Ureter (tissue), 1 donor: ENCODE measurements around the gene C1orf159. TPM values are rescaled to one million over a fixed set of nuclear protein-coding genes. Genes with fewer than 3 reads are reported as not detected.
A peak's percentile ranks its signal among the peaks of the same experiment; 100 is the strongest.
"Not testable (repeated sequence)": the region's sequence is repeated elsewhere in the genome, so short reads cannot be mapped to it uniquely, and the experiment has no call there.

Experiments
- DNase-seq: peaks from one replicate; pipeline ENCODE4 v3.0.0-alpha.2; 2020; ENCODE audit warnings: low spot score
- total RNA-seq: library from RNA; stranded (reverse); gene quantifications from one replicate; pipeline ENCODE4 v1.2.4, GENCODE V29; 2023
- donor health status: DM: yes; HTN: yes; CAD: no.

The C1orf159 gene
- total RNA-seq, 1 donor from 2014 or later, result 29.8 TPM

- no peak for DNase-seq
Observed at GRCh38 chr1:1067284-1067859, 48.5 kb downstream of the C1orf159 start.

GRCh38 chr1:1066403-1067283, 49.2 kb downstream of the C1orf159 start:
- DNase-seq, result no peak

- not testable (repeated sequence) for DNase-seq
Observed at GRCh38 chr1:1065940-1066304, 50.0 kb downstream of the C1orf159 start.

GRCh38 chr1:1065265-1065939, 50.5 kb downstream of the C1orf159 start:
- no peak for DNase-seq

DNA sequence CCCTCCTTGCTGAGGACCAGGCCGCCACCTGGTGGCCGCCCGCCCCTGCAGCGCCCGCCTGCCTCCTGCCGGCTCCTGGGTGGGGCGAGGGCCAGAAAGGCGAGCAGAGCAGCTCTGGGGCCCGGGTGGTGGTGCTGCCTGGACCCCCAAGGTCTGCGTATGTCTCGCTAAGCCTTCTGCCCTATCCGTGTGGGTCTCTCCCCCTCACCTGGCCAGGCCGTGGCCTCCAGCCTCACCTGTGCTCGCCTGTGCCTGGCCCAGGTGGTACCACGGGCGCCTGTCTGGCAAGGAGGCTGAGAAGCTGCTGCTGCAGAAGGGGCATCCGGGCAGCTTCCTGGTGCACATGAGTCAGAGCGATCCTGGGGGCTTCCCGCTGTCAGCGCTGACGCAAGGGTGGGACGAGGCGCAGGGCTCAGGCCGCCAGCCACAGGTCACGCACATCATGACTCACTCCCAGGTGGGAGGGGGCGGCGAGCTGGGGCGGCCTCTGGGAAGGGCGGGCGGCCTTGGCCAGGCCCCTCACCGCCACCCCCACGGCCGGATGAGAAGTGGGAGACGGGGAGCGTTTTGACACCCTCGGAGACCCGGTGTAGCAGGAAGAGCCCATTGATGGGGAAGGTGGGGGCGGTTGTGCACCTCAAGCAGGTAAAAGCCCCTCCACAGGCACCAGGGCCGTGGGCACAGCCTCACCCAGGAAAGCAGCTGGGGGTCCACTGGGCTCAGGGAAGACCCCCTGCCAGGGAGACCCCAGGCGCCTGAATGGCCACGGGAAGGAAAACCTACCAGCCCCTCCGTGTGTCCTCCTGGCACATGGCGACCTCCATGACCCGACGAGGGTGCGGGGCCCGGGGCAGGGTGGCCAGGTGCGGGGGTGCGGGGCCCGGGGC, 51.7 kb downstream of the C1orf159 start:
- DNase-seq, result peak; percentile 72

GRCh38 chr1:1063261-1063944, 52.5 kb downstream of the C1orf159 start:
- no peak for DNase-seq

DNA sequence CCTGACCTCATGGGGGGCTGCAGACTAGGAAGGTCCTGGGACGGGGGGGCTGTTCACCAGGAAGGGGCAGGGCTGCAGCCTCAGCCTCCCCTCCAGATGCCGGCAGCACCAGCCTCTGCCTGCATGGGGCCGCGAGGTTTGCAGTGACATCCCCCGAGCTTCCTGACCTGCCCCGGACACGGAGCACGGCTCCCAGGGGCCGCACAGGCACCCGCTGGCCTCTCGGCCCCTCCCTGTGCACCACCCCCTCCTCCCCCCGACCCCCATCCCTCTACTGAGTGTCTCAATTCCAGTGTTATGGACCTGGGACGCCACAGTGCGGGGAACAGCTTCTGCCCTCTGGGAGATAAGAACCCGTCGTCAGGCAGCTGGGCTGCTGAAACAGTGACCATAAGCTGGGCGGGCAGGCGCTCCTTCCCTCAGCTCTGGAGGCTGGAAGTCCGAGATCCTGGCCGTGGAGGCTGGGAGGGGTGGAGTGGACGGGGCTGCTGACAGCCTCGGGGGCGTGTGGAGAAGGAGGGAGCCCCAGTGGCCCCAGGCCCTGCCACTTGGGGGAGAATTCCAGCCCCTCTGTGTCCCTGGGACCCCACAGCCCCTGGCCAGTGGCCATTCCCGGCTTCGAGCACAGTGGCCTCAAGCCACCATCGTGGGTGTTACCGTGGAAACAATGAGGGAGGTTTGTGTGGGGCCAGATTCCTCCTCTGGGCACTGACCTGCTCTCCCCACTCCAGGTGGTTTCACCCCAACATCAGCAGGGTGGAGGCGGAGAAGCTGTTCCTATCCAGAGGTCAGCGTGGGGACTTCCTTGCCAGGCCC, 53.3 kb downstream of the C1orf159 start:
- DNase-seq, result no peak

- no peak for DNase-seq
Observed at GRCh38 chr1:1061682-1062345, 54.1 kb downstream of the C1orf159 start.

DNA sequence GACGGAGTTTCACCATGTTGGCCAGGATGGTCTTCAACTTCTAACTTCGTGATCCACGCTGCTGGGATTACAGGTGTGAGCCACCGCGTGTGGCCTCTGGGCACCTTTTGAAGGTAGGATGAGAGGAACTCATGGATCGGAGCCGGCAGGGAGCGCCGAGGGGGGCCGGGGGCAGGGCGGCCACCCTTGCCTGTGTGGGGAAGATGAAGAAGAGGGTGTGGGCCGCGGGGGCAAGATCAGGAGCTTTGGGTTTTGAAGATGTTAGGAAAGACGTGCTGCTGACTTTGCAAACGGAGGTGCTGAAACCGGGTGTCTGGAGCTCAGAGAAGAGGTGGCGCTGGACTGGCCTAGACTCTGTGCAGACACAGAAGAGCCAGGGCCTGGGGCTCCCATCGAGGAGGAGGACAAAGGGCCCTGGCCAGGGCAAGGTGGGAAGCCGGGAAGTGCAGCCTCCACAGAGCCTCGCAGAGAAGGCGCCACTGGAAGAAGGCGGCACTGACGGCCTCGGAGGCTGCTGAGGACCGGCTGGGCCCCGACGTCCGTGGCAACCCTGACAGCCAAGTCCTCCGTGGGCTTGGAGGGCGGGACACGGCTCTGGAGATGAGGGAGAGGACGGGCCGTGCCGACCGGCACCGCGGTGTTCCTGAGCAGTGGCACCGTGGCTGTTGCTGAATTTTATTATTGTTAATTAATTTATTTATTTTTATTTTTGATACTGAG, 55.4 kb downstream of the C1orf159 start:
- DNase-seq, result no peak

DNA sequence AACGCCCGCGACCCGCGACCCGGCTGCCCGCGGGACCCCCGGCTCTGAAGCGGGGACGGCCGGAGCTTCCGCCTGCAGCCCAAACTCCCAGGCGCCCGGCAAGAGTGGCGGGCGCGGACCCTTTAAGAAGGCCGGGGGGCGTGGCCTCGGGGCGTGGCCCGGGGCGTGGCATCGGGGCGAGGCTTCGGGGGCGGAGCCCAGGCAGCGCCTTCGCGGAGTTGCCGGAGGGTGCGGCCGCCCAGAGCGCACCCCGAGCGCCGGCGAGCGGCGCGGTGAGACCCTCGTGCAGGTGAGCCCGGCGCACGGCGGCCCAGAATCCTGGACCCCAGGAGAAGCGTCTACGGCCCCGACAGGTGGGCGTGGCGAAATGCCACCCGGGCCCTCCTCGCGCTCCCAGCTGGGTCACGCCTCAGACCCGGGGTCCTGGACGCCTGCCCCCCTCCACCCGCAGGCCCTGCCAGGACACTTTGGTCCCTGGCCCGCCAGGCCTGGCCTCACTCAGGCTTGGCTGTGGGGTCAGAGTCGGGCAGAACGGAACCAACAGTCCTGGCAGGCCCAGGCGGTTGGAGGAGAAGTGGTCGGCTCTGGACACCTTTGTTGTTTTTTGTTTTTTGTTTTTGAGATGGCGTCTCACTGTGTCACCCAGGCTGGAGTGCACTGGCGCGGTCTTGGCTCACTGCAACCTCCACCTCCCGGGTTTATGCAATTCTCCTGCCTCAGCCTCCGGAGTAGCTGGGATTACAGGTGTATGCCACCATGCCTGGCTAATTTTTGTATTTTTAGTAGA, 56.2 kb downstream of the C1orf159 start:
- peak; percentile 90 for DNase-seq

DNA sequence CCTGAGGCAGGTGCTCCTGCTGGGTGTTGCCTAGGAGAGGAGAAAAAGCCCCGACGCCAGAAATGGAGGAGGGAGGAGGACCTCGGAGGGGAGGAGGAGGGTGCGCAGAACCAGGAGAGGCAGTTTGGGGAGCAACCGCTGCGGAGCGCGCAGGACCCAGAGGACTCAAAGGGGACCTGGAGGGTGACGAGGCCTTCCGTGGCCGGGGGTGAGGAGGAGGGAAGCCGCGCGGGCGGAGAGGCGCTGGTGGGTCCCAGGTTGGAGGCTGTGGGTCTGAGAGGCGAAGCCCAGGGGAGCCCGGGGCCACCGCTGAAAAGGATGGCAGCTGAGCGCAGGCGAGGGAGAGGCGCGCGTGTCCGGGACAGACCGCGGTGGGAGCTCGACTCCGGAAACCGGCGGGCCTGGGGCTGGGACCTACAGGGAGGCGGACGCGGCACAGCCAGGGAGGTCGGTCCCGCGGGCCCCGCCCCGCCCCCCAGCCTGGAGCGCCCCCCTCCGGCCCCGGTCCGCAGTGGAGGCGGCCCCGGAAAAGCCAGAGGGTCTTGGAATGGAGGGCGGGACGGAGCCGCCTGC, 56.9 kb downstream of the C1orf159 start:
- DNase-seq, result no peak

GRCh38 chr1:1058088-1058905, 57.6 kb downstream of the C1orf159 start:
- no peak for DNase-seq

DNA sequence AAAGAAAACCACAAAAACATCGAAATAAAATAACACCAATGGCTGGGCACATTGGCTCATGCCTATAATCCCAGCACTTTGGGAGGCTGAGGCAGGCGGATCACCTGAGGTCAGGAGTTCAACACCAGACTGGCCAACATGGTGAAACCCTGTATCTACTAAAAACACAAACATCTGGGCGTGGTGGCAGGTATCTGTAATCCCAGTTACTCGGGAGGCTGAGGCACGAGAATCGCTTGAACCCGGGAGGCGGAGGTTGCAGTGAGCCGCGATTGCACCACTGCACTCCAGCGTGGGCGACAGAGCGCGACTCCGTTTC, 58.2 kb downstream of the C1orf159 start:
- DNase-seq, result not testable (repeated sequence)

DNA sequence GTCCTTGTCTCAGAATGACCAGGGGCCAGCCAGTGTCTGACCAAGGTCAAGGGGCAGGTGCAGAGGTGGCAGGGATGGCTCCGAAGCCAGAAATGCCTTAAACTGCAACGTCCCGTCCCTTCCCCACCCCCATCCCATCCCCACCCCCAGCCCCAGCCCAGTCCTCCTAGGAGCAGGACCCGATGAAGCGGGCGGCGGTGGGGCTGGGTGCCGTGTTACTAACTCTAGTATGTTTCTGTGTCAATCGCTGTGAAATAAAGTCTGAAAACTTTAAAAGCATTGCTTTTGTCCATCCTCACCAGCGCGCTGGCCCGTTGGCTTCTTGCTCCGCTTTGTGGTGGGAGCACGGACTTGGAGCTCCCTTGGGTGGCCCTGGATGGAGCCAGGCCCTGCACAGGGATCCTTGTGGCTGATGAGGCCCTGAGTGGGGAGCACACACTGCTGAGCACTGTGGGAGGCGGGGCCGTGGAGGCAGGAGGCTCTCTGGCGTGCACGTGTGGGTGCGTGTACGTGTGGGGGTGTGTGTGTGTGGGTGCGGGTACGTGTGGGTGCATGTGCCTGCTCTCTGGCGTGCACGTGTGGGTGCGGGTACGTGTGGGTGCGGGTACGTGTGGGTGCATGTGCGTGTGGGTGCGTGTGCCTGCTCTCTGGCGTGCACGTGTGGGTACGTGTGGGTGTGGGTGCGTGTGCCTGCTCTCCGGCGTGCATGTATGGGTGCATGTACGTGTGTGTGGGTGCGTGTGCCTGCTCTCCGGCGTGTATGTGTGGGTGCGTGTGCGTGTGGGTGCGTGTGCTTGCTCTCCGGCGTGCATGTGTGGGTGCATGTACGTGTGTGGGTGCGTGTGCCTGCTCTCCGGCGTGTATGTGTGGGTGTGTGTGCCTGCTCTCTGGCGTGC, 59.8 kb downstream of the C1orf159 start:
- DNase-seq, result no peak

- DNase-seq, result no peak
Observed at GRCh38 chr1:1054971-1055370, 60.9 kb downstream of the C1orf159 start.

- no peak for DNase-seq
Observed at GRCh38 chr1:1054099-1054700, 61.7 kb downstream of the C1orf159 start.
